Vagina (tissue), 2 donors: ENCODE measurements around the gene ADAMTS17.

Experiments
- CTCF ChIP-seq, 3 experiments: fragments of 450-650 bp in 2 of 3; fragments of 200-600 bp in 1 of 3; sonication (generic) in 1 of 3; IDR thresholded peaks; one replicate each; pipeline ENCODE4 v1.5.1; 2017 to 2019; ENCODE audit warnings: antibody characterized with exemption in 3 of 3, mild to moderate bottlenecking in 2 of 3, moderate library complexity in 2 of 3
- POLR2AphosphoS5 ChIP-seq, 2 donors: sonication (generic); formaldehyde crosslinking; IDR thresholded peaks; one replicate each; pipeline ENCODE4 v1.9.0; 2017; ENCODE audit warnings: antibody characterized with exemption in 2 of 2, mild to moderate bottlenecking in 2 of 2, low read depth in 1 of 2; ENCODE audit not compliant: insufficient read depth in 1 of 2

- TF ChIP-seq CTCF (IDR thresholded peaks at IDR 0.05) (no peak), POLR2AphosphoS5 (IDR thresholded peaks at IDR 0.05; ENCODE audit: insufficient read depth in 1 of 2, low read depth in 1 of 2) (no peak)
These were observed 8.5 kb downstream of the ADAMTS17 start for GRCh38 chr15:100333236-100333635.
